ENCODE data around the gene IRF2. TPM values are rescaled to one million over a fixed set of nuclear protein-coding genes. Genes with fewer than 3 reads are reported as not detected.

The IRF2 gene
- polyA plus RNA-seq, 1 donor from 2014 or later, result 105 TPM

DNA sequence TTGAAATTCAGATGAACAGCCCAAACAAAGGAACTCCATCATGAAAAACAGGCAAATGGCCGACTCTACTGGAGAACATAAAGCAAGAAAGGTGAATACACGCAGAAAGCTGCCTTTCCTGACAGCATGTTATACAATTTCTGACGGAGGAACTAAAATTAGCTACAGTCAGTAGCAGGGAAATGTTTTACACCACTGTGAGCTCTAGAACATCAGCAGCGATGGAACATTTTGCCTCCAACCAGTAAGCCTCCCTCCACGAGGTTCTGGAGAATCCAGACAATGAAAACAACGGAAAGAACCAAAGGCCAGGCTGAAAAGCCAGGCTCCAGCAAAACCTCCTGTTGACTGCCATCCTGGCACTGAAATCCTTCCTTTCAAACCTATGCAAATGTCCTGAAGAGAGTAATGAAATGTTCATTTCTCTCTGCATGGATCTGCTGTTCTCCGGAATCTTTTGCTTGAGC is 78.9 kb downstream of the IRF2 start:
- H3K9me3 Mint-ChIP-seq, result no peaks in the 10 kb centered on the region
- H3K27me3 Mint-ChIP-seq, result no peaks in the 10 kb centered on the region
- peak overlapping the region; percentile 59 to 94 (median 85) for H3K27ac Mint-ChIP-seq
- H3K4me3 Mint-ChIP-seq, result peak overlapping the region; percentile 41 to 94 (median 80)
- H3K36me3 Mint-ChIP-seq, result peaks cover 14% of the 10 kb centered on the region
- H3K4me1 Mint-ChIP-seq, result peaks cover 14 to 28% (median 23%) of the 10 kb centered on the region in 3 donors

DNA sequence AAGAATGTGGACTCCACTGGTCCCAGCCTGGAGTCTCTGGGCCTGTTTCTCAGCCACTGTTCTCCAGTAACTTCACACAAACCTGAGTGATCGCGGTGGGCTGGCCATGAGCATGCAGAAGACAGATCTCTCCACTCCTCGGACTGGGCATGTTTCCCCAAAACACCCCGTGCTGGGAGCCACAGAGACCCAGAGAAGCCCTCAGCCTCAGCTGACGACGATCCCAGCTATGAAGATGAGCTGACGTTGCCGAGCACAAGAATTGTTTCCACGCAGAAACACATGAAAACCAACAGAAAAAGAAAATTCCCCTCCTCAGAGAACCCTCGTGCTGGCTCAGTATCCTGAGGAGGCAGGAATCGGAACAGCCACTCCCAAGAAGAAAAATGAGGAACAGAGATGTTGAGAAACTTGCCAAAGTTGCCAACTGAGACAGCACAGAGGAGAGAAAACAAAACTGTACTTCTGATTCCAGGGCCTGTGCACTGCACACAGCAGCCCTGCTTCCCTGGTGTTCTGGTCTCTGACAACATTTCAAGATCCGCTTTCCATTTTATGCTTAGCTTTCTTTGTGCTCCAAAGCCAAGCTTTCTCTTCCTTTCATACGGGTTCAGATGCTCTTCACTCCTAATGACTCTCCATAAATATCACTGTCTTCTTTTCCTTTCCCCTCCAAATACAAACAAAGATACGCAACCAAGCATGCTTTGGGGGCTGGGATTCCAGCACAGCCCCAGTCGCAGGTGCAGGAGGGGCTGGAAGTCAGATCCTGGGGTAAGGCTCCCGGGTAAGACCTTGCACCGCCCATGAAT is 81.4 kb downstream of the IRF2 start:
- Mint-ChIP-seq H3K4me1 (peaks cover 21 to 33% (median 28%) of the 10 kb centered on the region in 3 donors), H3K27ac (no peak overlapping the region), H3K36me3 (peaks cover 9% of the 10 kb centered on the region), H3K27me3 (no peaks in the 10 kb centered on the region), H3K9me3 (no peaks in the 10 kb centered on the region), H3K4me3 (no peak overlapping the region)

- H3K4me1 Mint-ChIP-seq, result peaks cover 27 to 37% (median 30%) of the 10 kb centered on the region in 3 donors
- H3K4me3 Mint-ChIP-seq, result no peak overlapping the region
- H3K36me3 Mint-ChIP-seq, result peaks cover 6% of the 10 kb centered on the region
- H3K27me3 Mint-ChIP-seq, result no peaks in the 10 kb centered on the region
- H3K27ac Mint-ChIP-seq, result no peak overlapping the region
- H3K9me3 Mint-ChIP-seq, result no peaks in the 10 kb centered on the region
Observed at GRCh38 chr4:184392316-184392715, 82.0 kb downstream of the IRF2 start.

DNA sequence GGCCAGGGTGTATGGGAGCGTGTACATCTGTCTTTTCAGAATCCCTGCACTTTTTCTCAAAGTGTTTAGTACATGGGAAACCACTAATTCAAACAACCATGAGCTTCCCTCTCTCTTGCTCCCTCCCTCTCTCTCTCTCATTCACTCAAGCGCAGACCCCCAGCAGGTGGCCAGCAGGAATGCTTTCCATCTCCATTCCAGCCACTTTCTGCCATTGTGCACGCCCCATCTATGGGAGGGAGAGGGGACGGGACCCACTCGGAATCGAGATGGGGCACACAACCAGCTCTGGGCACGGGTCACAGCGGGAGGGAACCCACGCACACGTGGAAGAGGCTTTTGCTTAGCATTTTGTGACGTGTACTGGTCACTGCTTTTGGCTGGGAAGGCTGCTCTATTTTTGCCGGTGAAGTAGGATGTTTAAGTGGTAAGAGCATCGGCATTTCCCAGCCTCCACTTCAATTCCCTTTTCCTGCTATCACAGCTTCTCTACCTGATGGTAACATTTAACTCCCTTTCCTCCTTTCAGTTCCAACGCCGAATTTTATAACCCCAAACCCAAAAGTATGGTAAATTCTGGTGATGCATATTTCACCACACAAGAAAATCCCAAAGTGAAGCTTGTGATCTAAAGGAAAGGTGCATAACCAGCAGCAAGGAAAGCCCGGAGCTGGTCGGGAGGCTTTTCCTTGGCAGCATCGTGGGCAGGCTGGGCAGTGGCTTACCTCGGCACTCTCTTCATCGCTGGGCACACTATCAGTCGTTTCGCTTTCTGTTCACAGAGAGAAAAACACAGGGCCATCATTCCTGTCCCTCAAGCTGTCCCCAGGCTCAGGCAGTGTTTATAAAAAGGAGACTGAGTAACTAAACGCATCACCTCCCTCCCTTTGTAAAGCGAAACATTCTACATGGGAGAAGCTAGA is 84.1 kb downstream of the IRF2 start:
- no peaks in the 10 kb centered on the region for H3K9me3 Mint-ChIP-seq
- H3K36me3 Mint-ChIP-seq, result peaks cover 8% of the 10 kb centered on the region
- H3K27ac Mint-ChIP-seq, result peak overlapping the region in 1 of 3 donors; percentile 16
- peaks cover 1% of the 10 kb centered on the region for H3K27me3 Mint-ChIP-seq
- no peak overlapping the region for H3K4me3 Mint-ChIP-seq
- H3K4me1 Mint-ChIP-seq, result peaks cover 32 to 38% (median 33%) of the 10 kb centered on the region in 3 donors

DNA sequence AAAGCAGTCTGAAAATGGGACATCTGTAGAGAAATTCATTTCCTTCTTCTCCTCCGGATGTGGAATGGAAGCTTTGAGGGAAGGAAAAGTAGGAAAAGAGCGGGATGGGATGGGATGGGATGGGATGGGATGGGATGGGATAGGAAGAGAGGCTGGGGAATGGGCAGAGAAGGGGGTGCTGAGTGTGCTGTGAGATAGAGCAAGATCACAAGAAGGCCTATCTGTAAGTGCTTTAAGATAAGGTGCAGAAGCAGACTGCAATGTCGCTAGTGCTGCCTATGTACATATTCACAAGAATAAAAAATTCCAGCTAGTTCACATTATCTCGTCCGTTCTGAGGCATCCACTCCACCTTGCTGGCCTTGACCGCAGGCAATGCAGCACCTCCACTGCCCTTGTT is 86.2 kb downstream of the IRF2 start:
- Mint-ChIP-seq H3K27ac (peak overlapping the region in 1 of 3 donors; percentile 62), H3K27me3 (peaks cover 3% of the 10 kb centered on the region), H3K4me3 (peak overlapping the region in 1 of 4 donors; percentile 80), H3K4me1 (peaks cover 47 to 50% (median 50%) of the 10 kb centered on the region in 3 donors), H3K36me3 (peaks cover 6% of the 10 kb centered on the region), H3K9me3 (no peaks in the 10 kb centered on the region)

DNA sequence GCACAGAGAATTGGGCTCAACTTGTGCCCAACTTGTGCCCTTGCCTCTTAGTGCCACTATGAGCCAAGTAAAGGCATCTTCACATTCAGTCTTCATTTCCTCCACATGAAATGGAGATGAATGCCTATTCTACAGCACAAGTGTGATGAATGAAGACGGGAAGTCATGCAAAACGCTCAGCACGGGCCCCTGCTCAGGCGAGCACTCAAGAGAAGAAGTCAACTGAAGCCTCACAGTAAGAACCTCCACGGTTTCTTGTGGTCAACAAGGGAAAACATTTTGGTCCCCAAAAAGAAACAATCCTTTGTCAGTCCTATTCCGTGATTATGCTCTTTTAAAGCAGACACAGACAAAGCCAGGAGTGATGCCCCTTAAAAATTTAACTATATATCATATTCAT is 87.0 kb downstream of the IRF2 start:
- no peaks in the 10 kb centered on the region for H3K9me3 Mint-ChIP-seq
- H3K36me3 Mint-ChIP-seq, result peaks cover 6% of the 10 kb centered on the region
- peaks cover 52 to 58% (median 57%) of the 10 kb centered on the region in 3 donors for H3K4me1 Mint-ChIP-seq
- peak overlapping the region in 2 of 4 donors; percentile 23 to 58 for H3K4me3 Mint-ChIP-seq
- H3K27ac Mint-ChIP-seq, result peak overlapping the region in 1 of 3 donors; percentile 17
- H3K27me3 Mint-ChIP-seq, result peaks cover 3% of the 10 kb centered on the region

DNA sequence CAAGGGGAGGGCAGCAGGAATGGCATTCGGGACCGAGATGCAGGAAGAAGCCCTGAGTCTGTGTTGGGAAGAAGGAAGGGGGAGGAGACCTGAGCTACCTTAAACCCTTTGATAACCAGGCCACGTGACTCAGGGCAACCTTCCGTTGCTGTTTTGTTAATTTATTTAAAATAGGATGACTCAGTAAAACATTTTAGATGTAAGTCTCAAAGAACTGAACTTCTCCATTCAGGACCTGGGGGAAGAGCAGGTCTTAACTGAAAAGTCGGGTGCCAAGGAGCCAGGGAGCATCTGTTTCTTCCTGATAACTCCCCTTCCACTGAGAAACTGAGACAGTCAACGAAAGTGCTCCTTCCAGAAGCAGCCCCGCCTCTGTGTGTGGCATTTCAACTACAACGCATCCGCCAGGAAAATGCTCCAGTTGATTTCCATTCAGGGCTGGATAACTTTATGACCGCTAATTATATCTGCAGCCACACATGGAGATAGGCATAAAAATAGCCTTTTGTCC is 88.0 kb downstream of the IRF2 start:
- H3K27me3 Mint-ChIP-seq, result peaks cover 3% of the 10 kb centered on the region
- H3K27ac Mint-ChIP-seq, result peak overlapping the region; percentile 5 to 91 (median 43)
- H3K4me1 Mint-ChIP-seq, result peaks cover 61 to 68% (median 62%) of the 10 kb centered on the region in 3 donors
- peaks cover 6% of the 10 kb centered on the region for H3K36me3 Mint-ChIP-seq
- no peaks in the 10 kb centered on the region for H3K9me3 Mint-ChIP-seq
- peak overlapping the region in 3 of 4 donors; percentile 55 to 84 (median 65) for H3K4me3 Mint-ChIP-seq

DNA sequence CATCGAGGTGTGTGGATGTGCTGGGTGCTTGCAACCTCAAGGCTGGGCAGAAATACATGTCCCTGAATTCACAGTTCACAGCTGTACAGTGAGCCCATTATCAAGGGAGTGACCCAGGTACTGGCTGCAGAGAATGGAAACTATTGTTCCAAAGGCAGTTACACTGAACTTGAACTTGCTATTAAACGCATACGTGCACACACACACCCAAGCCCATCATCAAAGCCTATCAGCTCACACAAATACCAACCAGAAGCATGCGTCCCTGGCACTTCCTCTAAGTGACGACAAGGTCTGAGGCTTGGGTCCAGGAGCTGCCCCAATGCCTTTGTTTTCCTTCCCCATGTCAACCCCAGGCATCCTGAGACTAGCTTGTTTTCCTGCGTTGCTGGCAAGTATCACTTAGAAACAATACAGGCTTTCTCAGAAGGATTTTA is 88.6 kb downstream of the IRF2 start:
- Mint-ChIP-seq H3K4me3 (peak overlapping the region in 3 of 4 donors; percentile 55 to 84 (median 65)), H3K36me3 (peaks cover 2% of the 10 kb centered on the region), H3K4me1 (peaks cover 61 to 69% (median 62%) of the 10 kb centered on the region in 3 donors), H3K27ac (peak overlapping the region in 2 of 3 donors; percentile 43 to 91), H3K27me3 (peaks cover 3% of the 10 kb centered on the region), H3K9me3 (no peaks in the 10 kb centered on the region)

GRCh38 chr4:184384810-184385557 is 89.4 kb downstream of the IRF2 start:
- Mint-ChIP-seq H3K36me3 (peaks cover 2% of the 10 kb centered on the region), H3K4me1 (peaks cover 61 to 71% (median 62%) of the 10 kb centered on the region in 3 donors)

DNA sequence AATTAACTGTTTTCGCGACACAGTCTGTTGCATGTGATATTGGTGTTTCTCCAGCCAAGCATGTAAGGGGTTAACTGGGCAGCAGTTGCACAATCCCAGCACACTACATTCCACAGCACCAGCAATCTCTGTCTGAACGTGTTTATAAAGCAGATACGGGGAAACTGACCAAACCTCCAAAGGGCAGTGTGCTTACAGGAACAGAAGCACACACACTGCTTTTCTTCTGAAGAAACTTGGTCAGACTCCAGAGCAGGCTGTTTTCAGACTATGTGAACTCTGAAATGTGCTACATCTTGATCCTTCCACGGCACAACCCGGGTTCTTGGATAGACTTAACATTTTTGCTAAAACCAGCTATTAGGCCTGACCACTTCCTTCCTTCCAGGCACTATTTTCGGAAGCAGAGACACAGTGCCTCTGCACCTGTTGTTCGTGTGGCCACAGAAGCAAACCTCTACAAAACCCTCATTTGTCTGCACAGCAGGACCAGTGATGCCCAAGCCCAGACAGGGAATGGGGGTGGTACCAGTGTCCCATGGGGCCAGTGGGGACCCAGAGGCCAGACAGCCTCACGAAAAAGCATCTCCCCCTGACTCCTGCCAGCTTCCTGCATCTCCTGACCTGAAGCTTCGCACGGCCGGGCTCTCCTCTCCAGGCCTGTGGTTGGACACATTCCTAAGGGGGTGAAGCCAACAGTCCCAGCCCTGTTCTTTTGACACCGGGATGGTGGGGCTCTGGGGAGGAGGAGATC is 90.1 kb downstream of the IRF2 start:
- H3K9me3 Mint-ChIP-seq, result no peaks in the 10 kb centered on the region
- peaks cover 61 to 71% (median 62%) of the 10 kb centered on the region in 3 donors for H3K4me1 Mint-ChIP-seq
- H3K27me3 Mint-ChIP-seq, result peaks cover 3% of the 10 kb centered on the region
- H3K27ac Mint-ChIP-seq, result peak overlapping the region; percentile 19 to 81 (median 29)
- peaks cover 2% of the 10 kb centered on the region for H3K36me3 Mint-ChIP-seq
- peak overlapping the region; percentile 65 to 93 (median 82) for H3K4me3 Mint-ChIP-seq

More at GRCh38 chr4:184384810-184385557, 89.4 kb downstream of the IRF2 start:
- Mint-ChIP-seq H3K27me3 (peaks cover 3% of the 10 kb centered on the region), H3K9me3 (no peaks in the 10 kb centered on the region), H3K27ac (peak overlapping the region in 2 of 3 donors; percentile 29 to 43), H3K4me3 (peak overlapping the region in 3 of 4 donors; percentile 65 to 93 (median 88))

DNA sequence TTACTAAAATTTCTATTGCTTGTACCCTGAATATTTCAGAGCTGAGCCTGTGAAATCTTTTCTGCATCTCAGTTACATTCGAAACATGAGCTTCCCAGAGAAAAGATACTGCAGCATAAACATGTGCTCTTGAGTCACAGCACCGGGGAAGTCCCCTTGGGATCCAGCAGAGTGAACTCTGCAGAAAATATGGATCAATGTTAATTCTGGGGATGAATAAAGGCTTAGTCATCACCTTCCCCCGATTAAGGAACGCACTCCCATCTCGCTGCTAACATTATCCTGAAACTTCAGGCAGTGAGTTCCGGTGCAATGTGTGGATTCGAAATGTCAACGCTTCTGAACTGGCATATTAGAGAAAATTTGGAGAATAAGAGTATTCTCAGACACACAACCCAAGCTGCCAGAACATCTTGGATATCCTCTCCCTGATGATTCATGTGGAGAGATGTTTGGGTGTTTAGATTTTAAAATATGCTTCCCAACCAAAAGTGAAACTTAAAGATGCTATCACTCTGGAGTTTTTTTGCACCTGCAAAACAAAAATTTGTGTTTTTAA is 90.8 kb downstream of the IRF2 start:
- Mint-ChIP-seq H3K9me3 (no peaks in the 10 kb centered on the region), H3K36me3 (peaks cover 2% of the 10 kb centered on the region), H3K4me3 (peak overlapping the region; percentile 65 to 93 (median 82)), H3K27ac (peak overlapping the region in 2 of 3 donors; percentile 19 to 81), H3K27me3 (peaks cover 3% of the 10 kb centered on the region), H3K4me1 (peaks cover 61 to 73% (median 63%) of the 10 kb centered on the region in 3 donors)

DNA sequence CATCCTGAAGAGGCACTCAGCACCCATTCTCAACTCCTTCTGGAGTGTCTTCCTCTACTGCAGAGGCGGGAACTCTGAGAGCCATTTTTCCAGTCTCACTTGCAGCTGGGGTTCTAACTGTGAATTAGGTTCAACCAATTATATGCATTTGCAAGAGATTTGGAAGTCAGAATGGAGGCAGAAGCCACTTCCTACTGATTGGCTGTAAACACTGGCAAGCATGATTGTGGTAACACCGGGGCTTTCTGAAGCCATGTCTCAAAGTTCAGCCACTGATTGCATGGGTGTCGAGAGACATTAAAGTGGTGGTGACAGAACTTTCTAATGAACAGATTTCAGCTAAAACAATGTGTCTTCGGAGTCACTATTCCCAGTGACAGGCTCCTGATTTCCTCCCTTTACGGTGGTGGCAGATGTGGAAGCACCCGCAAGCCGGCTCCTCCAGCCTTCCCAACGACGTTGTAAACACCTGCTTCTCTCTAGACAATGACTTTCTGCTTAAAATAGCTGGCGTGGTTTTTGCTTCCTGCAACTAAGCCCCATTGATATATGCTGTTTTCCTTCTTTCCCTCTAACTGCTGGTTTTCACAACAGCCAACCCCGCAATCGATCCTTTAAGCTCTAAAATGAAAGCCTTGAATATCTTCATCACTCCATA is 92.0 kb downstream of the IRF2 start:
- peak overlapping the region in 2 of 3 donors; percentile 2 to 16 for H3K27ac Mint-ChIP-seq
- H3K27me3 Mint-ChIP-seq, result peaks cover 3% of the 10 kb centered on the region
- H3K4me1 Mint-ChIP-seq, result peaks cover 51 to 62% (median 55%) of the 10 kb centered on the region in 3 donors
- peaks cover 2% of the 10 kb centered on the region for H3K36me3 Mint-ChIP-seq
- H3K9me3 Mint-ChIP-seq, result no peaks in the 10 kb centered on the region
- peak overlapping the region; percentile 18 to 72 (median 46) for H3K4me3 Mint-ChIP-seq

- Mint-ChIP-seq H3K27ac (no peak overlapping the region), H3K36me3 (peaks cover 3% of the 10 kb centered on the region), H3K9me3 (no peaks in the 10 kb centered on the region), H3K4me1 (peaks cover 38 to 51% (median 48%) of the 10 kb centered on the region in 3 donors), H3K4me3 (no peak overlapping the region), H3K27me3 (peaks cover 1% of the 10 kb centered on the region)
Observed at GRCh38 chr4:184380707-184381106, 93.6 kb downstream of the IRF2 start.

All from IgD-negative memory B cell (primary cell).